Stimulated activated CD4-positive, alpha-beta T cell treated with anti-CD3 and anti-CD28 coated beads, Interleukin-2, amount 100 ng/mL, for 48 hours (primary cell): Measurements from ENCODE around the gene GMPR.

ENCODE experiments used
- DNase-seq, 2 donors: peaks; one replicate each; pipeline ENCODE4 v3.0.0-alpha.2; 2020

The GMPR gene

DNA sequence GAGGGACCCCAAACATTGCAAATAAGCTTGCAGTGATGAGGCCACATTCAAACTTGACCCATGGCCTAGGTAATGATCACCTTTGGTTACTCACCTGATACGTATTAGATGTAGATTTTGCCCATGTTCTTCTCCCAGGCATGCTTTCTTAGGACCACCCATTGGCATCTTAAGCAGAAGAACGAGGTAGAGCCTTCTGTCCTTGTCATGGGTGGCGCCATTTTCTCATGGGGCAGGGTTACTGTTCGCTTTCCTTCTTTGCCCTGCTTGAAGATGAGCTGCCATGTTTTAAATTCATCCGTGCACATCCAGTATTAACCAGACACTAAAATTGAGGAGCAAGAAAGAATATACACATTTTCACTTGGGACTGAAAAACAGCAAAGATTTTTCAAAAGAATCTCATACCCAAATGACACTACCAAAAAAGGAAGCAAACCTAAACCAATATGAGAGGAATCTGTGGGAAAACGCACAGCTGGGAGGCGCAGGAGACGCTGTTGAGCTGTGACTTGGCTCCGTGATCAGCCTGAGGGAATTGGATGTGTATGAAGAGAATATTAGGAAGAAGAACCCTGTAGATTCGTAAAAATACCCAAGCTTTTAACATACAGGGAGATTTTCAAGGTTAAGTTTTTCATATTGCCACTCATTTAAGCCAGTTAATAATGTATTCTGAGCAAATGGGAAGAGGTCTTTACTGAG, 36.6 kb downstream of the GMPR start:
- DNase-seq = no peak

DNA sequence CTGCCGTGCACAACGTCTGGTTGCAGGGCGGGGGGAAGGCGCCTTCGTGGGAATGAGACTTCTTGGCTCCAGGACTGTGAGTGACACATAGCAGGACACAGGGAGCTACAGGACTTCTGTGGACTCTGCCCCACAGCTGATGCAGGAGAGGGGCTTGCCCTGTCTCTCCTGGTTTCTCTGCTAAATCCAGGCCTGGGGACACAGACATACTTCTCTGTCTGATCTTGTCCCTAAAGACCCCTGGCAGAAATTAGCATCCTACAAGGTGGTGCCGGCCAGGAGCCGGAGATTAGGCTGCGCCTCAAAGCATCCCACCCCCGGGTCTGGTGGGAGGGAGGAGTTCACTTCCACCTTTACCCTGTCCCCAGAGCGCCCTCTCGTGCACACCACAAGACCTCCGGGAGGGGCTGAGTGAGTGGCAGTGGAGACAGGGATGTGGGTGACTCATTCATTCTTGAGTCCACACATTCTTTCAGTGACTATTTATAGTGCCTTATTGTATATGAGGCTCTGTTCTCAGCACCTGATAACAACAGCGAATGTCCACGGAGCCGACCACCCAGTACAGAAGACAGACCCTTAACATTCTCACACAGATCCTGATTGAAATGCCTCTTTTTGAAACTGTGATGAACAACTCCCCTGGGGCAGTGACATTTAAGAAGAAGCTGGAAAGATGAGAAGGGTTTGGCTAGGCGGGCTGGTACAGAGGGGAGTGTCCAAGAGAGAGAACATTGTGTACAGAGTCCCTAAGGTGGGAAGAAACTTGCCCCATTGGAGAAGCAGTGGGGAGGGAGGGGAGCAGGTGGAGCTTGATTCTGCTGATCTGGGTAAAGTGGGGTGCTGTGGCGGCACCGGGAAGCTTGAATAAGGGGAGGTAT, 39.0 kb downstream of the GMPR start:
- DNase-seq = peak in 1 of 2 donors; percentile 4

- DNase-seq = no peak
These were observed 39.8 kb downstream of the GMPR start for GRCh38 chr6:16278048-16278724.

GRCh38 chr6:16278750-16279149, 40.4 kb downstream of the GMPR start:
- no peak for DNase-seq

- no peak for DNase-seq
These were observed 40.9 kb downstream of the GMPR start for GRCh38 chr6:16279243-16279642.

DNA sequence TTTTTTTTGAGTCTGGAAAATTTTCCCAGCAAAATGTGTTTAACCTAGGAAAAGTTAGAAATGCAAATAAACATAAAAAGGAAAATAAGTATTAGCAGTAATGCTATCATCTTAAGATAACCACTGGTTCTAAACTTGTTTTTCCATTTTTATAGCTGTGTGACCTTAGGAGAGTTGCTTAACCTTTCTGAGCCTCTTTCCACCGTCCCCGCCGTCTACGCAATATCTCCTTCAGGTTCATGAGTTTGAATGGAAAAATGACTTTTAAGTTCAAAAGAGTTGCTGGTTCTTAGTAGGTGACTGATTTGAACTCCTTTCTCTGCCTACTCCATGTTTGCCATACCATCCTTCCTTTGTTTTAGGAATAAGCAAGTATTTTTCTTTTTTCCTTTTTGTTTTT, 44.0 kb downstream of the GMPR start:
- DNase-seq = no peak

GRCh38 chr6:16284472-16284871, 46.1 kb downstream of the GMPR start:
- DNase-seq = no peak

DNA sequence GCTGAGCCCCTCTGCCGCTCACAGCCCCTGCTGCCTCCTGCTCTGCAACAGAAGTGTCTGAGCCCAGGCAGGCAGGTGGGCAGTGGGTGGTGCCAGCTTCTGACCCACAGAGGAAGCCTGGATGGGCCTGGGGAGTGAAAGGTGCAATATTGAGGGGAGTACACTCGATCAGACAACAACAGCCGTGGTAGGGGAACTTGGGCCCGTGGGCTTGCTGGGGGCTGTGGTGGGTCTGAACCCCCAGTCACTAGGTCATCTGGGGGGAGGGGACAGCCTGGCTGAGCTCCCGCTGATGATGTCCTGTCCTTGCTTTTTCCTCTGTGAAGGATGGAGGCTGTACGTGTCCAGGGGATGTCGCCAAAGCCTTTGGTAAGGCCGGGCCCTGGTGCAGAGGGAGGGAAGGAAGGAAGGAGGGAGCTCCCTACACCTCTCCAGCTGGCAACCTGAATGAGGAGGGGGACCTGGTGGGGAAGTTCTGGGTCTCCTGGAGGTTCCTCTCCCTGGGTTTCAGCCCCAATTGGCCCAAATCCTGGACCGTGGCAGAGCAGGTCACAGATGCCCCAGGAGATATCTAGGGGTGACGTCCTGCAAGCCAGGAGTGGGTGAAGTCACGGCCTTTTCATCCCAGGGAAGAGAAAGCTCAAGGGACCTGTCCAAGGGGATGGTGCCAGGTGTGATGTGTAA, 47.2 kb downstream of the GMPR start:
- no peak for DNase-seq

DNA sequence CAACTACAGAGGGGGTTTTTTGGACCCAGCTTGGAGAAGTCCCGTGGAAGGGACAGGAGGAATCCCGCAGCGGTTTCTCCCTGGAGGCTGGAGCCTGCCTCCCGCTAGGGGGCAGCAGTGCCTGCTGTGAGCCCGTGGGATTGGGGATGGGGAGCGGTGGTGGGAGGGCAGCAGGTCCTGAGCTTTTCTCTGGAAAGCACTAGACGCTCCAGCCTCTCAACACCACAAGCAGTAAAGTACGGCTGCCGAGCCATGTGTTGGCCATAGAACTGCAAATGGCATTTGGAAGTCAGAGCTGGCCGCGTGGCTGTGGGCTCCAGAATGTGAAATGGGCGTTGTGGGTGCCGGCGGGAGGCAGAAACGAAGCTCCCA, 47.8 kb downstream of the GMPR start:
- DNase-seq = peak; percentile 34 to 36

GRCh38 chr6:16288163-16288562, 49.8 kb downstream of the GMPR start:
- DNase-seq = no peak

GRCh38 chr6:16291739-16292138, 53.4 kb downstream of the GMPR start:
- no peak for DNase-seq

GRCh38 chr6:16292432-16292831, 54.0 kb downstream of the GMPR start:
- DNase-seq = no peak

DNA sequence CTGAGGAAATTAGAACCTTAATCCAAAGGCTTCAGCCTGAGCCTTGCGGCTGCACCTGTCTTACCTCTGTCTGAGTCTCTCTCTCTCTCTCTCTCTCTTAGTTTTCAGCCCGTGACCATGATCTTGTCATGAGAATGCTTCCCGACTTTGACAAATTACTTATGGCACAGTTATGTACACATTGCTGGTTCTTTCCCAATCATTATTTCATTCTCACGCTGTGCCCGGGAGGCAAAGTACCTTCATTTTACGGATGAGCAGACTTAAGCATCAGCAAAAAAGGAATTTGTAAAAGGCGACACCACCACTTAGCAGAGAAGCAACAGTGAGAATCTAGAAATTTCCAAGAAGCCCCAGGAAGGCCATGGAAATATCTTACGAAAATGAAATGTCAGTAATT, 54.6 kb downstream of the GMPR start:
- DNase-seq = no peak

GRCh38 chr6:16294371-16294770, 56.0 kb downstream of the GMPR start:
- no peak for DNase-seq

GRCh38 chr6:16295060-16295459, 56.7 kb downstream of the GMPR start:
- no peak for DNase-seq

DNA sequence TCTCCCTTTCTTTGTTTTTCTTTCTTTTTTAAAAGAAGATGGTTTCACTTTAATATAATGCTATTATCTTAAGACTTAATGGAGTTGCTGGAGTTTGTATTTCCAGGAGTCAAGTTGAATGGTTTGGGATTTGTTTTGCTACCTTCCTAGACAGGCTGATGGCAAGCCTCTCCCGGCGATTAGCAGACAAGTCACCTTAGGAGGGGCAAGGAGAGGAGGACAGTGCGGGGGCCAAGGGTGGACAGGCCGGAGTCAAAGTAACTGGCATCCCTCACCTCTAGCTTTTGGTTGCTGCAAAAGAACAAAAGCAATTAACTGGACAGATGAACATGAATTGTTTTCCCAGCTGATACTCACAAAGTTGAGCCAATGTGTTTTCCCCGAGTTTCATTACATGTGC, 57.1 kb downstream of the GMPR start:
- no peak for DNase-seq

GRCh38 chr6:16296061-16296670, 57.8 kb downstream of the GMPR start:
- DNase-seq = no peak

DNA sequence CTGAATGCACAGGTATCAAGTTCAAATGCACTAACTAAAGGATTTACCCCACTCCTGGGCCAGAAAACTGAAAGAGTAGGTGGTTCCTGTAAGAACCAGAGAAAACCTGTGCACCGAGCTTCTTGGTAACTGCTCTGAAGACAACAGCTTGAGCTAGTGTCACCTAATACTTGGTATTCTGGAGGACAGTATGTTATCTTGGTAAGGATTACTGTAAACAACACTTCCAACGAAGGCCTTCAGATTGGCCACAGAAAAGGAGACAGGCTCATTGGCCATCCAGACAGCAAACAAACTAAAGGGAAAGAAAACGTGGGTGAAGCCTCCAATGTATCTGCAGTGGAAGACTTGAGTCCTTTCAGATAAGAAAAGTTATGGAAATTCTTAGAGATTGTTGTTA, 61.5 kb downstream of the GMPR start:
- DNase-seq = no peak

DNA sequence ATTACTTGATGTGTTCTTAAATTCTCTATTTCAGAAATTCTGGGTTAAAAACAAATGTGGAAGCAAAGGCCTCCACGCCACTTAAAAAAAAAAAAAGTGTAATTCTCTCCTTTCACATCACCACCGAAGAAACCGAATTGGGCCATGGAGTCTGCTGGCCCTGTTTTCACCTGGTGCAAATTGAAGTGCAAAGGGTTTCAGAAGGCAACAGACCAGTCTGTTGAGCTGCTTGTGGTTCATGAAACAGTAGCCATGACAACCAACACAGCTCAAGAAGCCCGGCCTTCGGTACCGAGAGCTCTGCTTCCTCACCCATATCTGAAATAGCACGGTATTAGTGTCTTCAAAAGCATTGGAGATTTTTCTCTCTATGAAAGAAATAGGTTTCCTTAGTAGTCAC, 63.1 kb downstream of the GMPR start:
- no peak for DNase-seq

DNA sequence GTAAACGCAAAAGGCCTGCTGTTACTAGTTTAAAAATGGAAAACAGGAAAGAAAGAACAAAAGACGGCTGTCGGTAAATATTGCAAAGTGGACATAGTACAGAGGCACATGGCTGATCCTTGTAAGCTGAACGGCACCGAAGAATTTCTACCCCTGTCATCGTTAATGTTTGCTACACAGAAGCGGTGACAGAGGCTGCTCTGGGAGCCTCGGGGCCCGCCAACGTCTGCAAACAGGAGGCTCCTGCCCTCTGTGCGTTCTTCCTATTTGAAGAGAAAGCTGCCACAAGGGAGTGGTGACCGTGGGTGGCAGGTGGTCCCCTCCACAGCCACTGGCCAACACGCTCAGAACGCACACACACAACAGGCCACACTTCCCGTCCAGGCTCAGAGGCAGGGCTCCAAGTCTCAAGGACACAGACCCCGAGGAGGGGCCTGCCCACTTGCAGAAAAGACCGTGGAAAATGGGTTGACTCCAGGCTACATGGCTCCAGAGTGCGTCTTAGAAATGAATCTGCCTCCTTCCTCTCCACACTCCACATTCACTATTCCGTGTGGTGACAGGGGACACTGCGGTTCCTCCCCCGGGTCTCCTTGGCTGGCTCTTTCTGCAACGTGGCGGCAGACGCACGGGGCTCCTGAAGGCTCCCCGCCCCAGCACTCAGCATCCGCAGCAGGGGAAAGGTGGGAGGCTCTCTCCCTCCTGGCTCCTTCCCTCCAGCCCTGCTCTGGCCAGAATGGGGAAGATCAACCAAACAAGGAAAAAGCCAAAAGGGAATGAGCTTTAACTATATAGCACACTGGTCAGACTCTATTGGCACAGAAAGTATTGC, 64.5 kb downstream of the GMPR start:
- DNase-seq = no peak

DNA sequence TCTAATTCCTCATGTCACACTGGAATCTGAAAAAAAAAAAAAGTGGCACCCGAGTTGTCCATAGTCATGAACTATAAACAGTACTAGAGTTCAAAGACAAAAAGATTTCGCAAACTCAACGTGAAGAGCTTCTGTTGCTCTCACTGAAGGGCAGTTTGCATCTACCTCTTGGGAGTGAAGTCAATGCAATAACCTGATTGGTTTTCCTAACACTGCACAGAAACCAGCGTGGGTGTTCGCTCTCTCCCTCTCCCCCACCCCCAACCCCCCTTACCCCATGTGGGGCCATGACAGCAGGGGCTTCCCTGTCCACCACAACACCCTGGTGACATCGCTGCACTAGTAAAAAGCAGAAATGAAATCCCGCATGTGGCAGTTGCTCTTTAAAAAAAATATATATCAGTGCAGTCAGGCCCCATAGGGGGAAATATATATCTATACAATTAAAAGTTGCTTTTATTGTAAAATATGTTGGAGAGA, 66.9 kb downstream of the GMPR start:
- no peak for DNase-seq

DNA sequence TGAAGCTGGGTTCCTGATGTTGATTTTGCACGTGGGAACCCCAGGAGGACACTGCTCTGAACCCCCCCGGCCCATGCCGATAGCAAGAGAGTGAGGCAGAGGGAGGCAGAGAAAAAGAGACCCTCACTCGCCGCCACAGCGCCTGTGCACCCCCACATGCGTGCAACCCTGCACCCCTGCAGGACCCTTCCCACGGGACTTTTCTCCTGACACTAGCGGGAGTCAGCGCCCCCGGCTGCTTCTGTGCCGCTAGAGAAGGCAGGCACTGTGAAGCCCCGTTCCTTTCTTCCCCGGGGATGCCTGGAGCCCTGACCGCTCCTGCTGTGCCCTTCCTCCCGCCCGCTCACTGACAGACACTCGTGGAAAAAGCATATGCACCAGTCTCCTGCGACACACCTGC, 67.4 kb downstream of the GMPR start:
- DNase-seq = no peak
